ENCODE results near the gene MFN1.

Gene MFN1

GRCh38 chr3:179309225-179310078, 38.1 kb upstream of the MFN1 start:
- H3K9ac ChIP-seq, result no peak overlapping the region
- no peak for TF ChIP-seq Cebpa-rat (IDR thresholded peaks at IDR 0.05)
- H3K27me3 ChIP-seq, result no peaks in the 10 kb centered on the region
- no peak overlapping the region for H3K4me2 ChIP-seq
- H3K36me3 ChIP-seq, result no peaks in the 10 kb centered on the region
- H3K9me3 ChIP-seq (replicated peaks in 1 of 11), result no peaks in the 10 kb centered on the region
- no peak overlapping the region for H3K4me3 ChIP-seq
- no peaks in the 10 kb centered on the region for H3K4me1 ChIP-seq
- H3K27ac ChIP-seq, result no peak overlapping the region
- H4K20me1 ChIP-seq, result no peaks in the 10 kb centered on the region

GRCh38 chr3:179318876-179319275, 28.6 kb upstream of the MFN1 start:
- TF ChIP-seq Cebpa-rat (IDR thresholded peaks at IDR 0.05), result no peak
- H3K27me3 ChIP-seq, result no peaks in the 10 kb centered on the region
- H3K4me1 ChIP-seq, result peaks cover 16 to 28% (median 18%) of the 10 kb centered on the region in 10 experiments
- H3K9me3 ChIP-seq (replicated peaks in 1 of 11), result no peaks in the 10 kb centered on the region
- peaks cover 0 to 6% (median 0%) of the 10 kb centered on the region in 11 experiments; a peak in 4 of 22 replicates for H4K20me1 ChIP-seq
- no peaks in the 10 kb centered on the region for H3K36me3 ChIP-seq
- no peak overlapping the region for H3K4me3 ChIP-seq
- no peak overlapping the region for H3K4me2 ChIP-seq
- no peak overlapping the region for H3K27ac ChIP-seq
- H3K9ac ChIP-seq, result no peak overlapping the region

DNA sequence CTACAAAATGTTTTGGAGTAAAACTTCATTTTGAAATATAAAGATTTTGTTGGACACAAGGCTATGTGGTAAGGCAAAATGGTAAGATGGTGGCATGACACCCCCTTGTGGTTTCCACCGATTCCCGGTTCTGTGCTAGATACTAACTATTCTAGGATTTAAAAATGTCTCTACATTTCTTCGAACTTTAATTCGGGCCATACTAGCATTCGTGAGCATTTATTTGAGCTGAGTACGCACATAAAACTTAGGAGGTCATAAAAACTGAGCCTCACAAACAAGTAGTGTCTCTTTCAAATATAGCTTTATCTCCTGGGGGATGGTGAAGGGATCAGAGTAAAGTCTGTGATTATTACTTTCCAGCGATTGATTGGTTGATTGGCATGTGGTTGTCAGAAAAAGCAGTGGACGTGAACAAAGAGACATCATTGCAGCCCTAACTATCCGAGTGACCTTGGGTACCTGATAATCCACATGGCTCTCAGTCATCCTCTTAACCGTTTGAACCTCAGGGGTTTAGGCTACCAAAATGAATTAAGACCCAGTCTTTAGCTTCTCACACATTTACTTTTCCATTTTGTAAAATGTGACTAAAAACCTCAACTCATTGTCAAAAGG, 25.7 kb upstream of the MFN1 start:
- H3K4me3 ChIP-seq, result peak overlapping the region; percentile 76 to 96 (median 90); a peak in 19 of 20 replicates
- H3K9me3 ChIP-seq (replicated peaks in 1 of 11), result no peaks in the 10 kb centered on the region
- peak overlapping the region in 10 of 11 experiments; percentile 88 to 98 (median 96); a peak in 17 of 22 replicates for H3K27ac ChIP-seq
- H3K27me3 ChIP-seq, result no peaks in the 10 kb centered on the region
- H3K4me2 ChIP-seq, result peak overlapping the region; percentile 80 to 92 (median 84)
- no peak for TF ChIP-seq Cebpa-rat (IDR thresholded peaks at IDR 0.05)
- peaks cover 27 to 35% (median 31%) of the 10 kb centered on the region in 10 experiments for H3K4me1 ChIP-seq
- peak overlapping the region; percentile 35 to 99 (median 96); a peak in 21 of 22 replicates for H3K9ac ChIP-seq
- H4K20me1 ChIP-seq, result peaks cover 0 to 34% (median 28%) of the 10 kb centered on the region in 11 experiments; a peak in 15 of 22 replicates
- peaks cover 0 to 20% (median 18%) of the 10 kb centered on the region in 11 experiments; a peak in 17 of 22 replicates for H3K36me3 ChIP-seq

GRCh38 chr3:179322286-179323196, 25.0 kb upstream of the MFN1 start, which contains the start of gene ZNF639:
ZNF639 (plus strand) TSS chr3:179323031; CDS start chr3:179328294, 5,263 bp downstream.
- no peak for TF ChIP-seq Cebpa-rat (IDR thresholded peaks at IDR 0.05)
- H3K4me3 ChIP-seq, result peak within 1 kb of the TSS; percentile 76 to 96 (median 90)
- H3K9me3 ChIP-seq (replicated peaks in 1 of 11), result no peaks in the 10 kb centered on the region
- no peaks in the 10 kb centered on the region for H3K27me3 ChIP-seq
- H4K20me1 ChIP-seq, result peaks cover 0 to 38% (median 28%) of the 10 kb centered on the region in 11 experiments; a peak in 15 of 22 replicates
- H3K36me3 ChIP-seq, result peaks cover under 1 to 28% (median 23%) of the 10 kb centered on the region in 11 experiments; a peak in 20 of 22 replicates
- H3K4me1 ChIP-seq, result peaks cover 27 to 35% (median 31%) of the 10 kb centered on the region in 10 experiments
- H3K27ac ChIP-seq, result peak within 1 kb of the TSS; percentile 88 to 98 (median 96)
- peak within 1 kb of the TSS; percentile 80 to 92 (median 84) for H3K4me2 ChIP-seq
- peak within 1 kb of the TSS; percentile 91 to 99 (median 96) for H3K9ac ChIP-seq

- no peak for TF ChIP-seq Cebpa-rat (IDR thresholded peaks at IDR 0.05)
- H3K4me1 ChIP-seq, result peaks cover 27 to 35% (median 31%) of the 10 kb centered on the region in 10 experiments
- peak overlapping the region; percentile 76 to 96 (median 90) for H3K4me3 ChIP-seq
- peaks cover 10 to 37% (median 32%) of the 10 kb centered on the region in 11 experiments; a peak in 21 of 22 replicates for H3K36me3 ChIP-seq
- peak overlapping the region; percentile 80 to 92 (median 84) for H3K4me2 ChIP-seq
- peak overlapping the region; percentile 91 to 99 (median 96) for H3K9ac ChIP-seq
- H3K9me3 ChIP-seq (replicated peaks in 1 of 11), result no peaks in the 10 kb centered on the region
- no peaks in the 10 kb centered on the region for H3K27me3 ChIP-seq
- peak overlapping the region; percentile 88 to 98 (median 96) for H3K27ac ChIP-seq
- H4K20me1 ChIP-seq, result peaks cover 0 to 42% (median 28%) of the 10 kb centered on the region in 11 experiments; a peak in 15 of 22 replicates
Observed at GRCh38 chr3:179323197-179324110, 24.1 kb upstream of the MFN1 start.

- Histone ChIP-seq H3K9ac (peak overlapping the region; percentile 91 to 99 (median 96)), H3K4me3 (peak overlapping the region; percentile 76 to 96 (median 90)), H3K27ac (peak overlapping the region; percentile 88 to 98 (median 96); a peak in 19 of 22 replicates), H3K4me2 (peak overlapping the region; percentile 80 to 92 (median 84)), H3K36me3 (peaks cover 18 to 45% (median 40%) of the 10 kb centered on the region in 11 experiments), H4K20me1 (peaks cover 0 to 48% (median 28%) of the 10 kb centered on the region in 11 experiments; a peak in 15 of 22 replicates), H3K4me1 (peaks cover 27 to 35% (median 31%) of the 10 kb centered on the region in 10 experiments), H3K27me3 (no peaks in the 10 kb centered on the region), H3K9me3 (replicated peaks in 1 of 11) (no peaks in the 10 kb centered on the region)
- TF ChIP-seq Cebpa-rat (IDR thresholded peaks at IDR 0.05), result no peak
Observed at GRCh38 chr3:179324270-179324754, 23.2 kb upstream of the MFN1 start.

DNA sequence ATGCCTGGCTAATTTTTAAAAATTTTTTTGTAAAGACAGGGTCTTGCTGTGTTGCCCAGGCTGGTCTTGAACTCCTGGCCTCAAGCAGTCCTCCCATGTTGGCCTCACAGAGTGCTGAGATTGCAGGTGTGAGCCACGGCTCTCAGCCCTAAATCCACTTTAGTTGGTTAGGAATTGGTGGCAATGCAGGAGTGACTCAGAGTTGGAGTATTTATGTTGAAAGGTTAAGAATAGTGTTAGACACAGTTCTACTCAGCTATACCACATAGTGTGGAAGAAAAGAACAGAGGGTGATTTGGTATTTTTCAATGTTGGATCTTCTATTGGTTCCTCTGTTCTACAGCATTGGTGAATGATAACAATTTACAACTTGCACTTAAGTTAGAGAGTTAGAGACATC, 17.1 kb upstream of the MFN1 start:
- Histone ChIP-seq H3K9ac (no peak overlapping the region), H3K4me3 (no peak overlapping the region), H3K27me3 (no peaks in the 10 kb centered on the region), H4K20me1 (peaks cover 0 to 32% (median 13%) of the 10 kb centered on the region in 11 experiments; a peak in 15 of 22 replicates), H3K4me1 (peaks cover 0 to 5% (median 1%) of the 10 kb centered on the region in 10 experiments; a peak in 9 of 20 replicates), H3K36me3 (peaks cover 68 to 100% (median 94%) of the 10 kb centered on the region in 11 experiments), H3K9me3 (replicated peaks in 1 of 11) (no peaks in the 10 kb centered on the region), H3K4me2 (no peak overlapping the region), H3K27ac (no peak overlapping the region)
- TF ChIP-seq Cebpa-rat (IDR thresholded peaks at IDR 0.05), result no peak
